Thoracic aorta endothelial cell (primary cell): ENCODE results near the gene LCE1B. TPM values are rescaled to one million over a fixed set of nuclear protein-coding genes. Genes with fewer than 3 reads are reported as not detected.

Experiments used
- total RNA-seq: library from RNA; depleted of rRNA; stranded (reverse); fragments of >200 nt; gene quantifications from 2 replicates; pipeline ENCODE4 v1.2.3, GENCODE V29; 2012

LCE1B gene, protein sequence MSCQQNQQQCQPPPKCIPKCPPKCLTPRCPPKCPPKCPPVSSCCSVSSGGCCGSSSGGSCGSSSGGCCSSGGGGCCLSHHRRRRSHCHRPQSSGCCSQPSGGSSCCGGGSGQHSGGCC
- total RNA-seq: 0.22 TPM in 1 of 2 replicates, not detected in the other

DNA sequence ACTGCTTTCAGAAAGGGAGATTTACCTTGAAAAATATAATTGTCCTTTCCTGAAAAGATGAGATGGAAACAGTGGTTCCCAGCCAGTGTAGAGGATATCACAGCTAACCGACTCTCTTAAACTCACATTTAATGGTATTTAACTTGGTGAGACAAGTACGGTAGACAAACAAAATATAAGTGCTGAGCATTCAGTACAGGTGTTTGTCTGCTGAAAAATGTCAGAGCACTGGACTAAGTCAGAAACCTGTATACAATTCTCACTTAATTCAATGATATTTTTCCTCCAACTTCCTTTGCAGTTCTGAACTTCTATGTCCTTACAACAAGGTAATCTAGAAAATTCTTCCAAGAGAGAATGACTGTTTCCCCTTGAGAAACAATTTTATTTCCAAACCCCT is at the start of gene LCE1B:
Gene LCE1B (plus strand): TSS at position 301 of the 400 bp plus-strand sequence. CDS start 476 bp downstream, outside the sequence.

DNA sequence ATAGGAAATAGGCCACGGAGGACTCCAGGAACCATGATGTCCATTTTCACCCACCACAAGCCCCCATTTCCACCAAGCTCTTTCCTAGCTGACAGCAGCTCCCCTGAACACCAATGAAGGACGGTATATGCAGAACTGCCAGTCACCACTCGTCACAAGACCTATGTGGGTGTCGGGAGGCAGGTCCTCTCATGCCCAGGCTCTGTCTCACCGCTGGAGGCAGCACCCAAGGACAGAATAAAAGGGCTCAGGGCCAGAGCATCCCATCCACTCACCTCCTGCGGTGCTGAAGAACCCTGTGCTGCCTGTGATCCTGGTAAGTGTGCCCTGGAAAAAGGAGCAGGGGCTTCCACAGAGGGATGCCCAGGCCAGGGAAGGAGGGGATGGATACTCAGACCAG is 36.9 kb upstream of the LCE1B start, which contains the start of gene LCE1F:
Gene LCE1F (plus strand): TSS at position 266 of the 400 bp plus-strand sequence. CDS start 1,232 bp downstream, outside the sequence.

DNA sequence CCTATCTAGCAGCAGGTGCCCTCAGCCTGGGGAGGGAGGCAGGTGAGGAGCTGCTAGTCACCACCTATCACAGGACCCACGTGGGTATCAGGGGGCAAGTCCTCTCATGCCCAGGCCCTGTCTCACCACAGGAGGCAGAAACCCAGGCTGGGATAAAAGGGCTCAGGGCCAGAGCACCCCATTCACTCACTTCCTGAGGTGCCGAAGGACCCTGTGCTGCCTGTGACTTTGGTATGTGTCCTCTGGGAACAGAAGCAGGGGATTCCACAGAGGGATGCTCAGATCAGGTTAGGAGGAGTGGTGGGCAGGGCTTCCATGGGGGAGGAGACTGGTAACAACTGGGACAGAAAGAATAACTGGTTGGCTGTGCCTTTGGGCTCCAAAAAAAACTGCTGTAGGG is 25.7 kb upstream of the LCE1B start, which contains the start of gene LCE1E:
Gene LCE1E (plus strand): TSS at position 181 of the 400 bp plus-strand sequence. CDS start 1,043 bp downstream, outside the sequence.

DNA sequence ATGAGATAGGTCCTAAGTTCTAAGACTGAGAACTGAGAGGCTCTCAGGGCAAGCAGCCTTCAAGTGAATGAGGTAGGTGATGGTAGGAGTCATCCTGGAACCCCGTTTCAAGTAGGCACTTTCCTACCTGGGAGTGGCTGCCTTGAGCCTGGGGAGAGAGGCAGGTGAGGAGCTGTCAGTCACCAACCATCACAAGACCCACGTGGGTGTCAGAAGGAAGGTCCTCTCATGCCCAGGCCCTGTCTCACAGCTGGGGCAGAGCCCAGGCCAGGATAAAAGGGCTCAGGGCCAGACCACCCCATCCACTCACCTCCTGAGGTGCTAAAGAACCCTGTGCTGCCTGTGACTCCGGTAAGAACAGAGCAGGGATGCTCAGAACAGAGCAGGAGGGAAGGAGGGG is 15.3 kb upstream of the LCE1B start, which contains the start of gene LCE1D:
Gene LCE1D (plus strand): TSS at position 301 of the 400 bp plus-strand sequence. CDS start 1,074 bp downstream, outside the sequence.

DNA sequence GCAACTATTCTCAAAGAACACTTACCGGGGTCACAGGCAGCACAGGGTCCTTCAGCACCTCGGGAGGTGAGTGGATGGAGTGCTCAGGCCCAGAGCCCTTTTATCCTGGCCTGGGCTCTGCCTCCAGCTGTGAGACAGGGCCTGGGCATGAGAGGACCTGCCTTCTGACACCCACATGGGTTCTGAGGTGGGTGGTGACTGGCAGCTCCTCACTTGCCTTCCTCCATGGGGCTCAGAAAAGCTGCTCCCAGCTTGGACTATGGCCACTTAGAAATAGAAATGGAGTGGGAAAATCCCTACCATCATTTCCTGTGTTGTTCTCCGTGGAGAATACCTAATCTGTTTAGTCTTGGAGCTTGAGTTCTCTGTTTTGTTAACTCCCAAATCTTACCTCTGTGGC is 5.2 kb upstream of the LCE1B start, which contains the start of gene LCE1C:
Gene LCE1C (minus strand): TSS at position 76 of the 400 bp plus-strand sequence. CDS start 1,173 bp downstream, outside the sequence.

DNA sequence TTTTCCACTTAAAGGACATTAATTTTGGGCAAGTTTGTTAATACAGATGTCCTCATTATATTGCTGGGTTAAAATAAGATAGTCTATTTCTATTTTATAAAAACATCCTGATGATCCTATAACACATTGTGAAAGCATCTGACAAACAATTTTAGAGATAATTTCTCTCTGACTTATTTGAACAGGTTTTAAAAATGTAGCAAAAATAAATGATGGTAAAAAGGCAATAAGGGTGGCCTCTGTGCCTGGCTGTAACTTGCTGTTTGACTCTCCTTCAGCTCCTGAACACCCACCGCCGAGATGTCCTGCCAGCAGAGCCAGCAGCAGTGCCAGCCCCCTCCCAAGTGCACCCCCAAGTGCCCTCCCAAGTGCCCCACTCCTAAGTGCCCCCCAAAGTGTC is 15.4 kb downstream of the LCE1B start, which contains the start of gene LCE1A:
Gene LCE1A (plus strand): TSS at position 301 of the 400 bp plus-strand sequence. CDS start 0 bp downstream, at position 301.

DNA sequence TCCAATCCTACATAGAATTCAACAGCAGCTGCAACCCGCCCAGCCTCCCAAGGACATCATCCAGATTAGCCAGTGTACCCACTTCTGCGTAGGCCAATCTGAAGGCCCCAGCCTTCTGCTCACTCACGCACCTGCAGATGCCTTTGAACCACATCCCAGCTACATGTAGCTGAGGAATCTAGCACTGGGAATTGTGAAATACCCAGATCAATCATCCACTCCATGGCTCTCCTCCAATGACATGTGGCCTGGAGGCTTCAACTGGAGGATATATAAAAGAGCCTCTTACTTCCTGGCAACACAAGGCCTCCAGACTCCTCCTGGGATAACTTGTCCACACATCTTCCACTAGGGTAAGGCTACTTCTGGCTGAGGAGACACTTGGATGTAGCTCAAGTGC is 30.8 kb downstream of the LCE1B start, which contains the start of gene LCE6A:
Gene LCE6A (plus strand): TSS at position 301 of the 400 bp plus-strand sequence. CDS start 665 bp downstream, outside the sequence.

DNA sequence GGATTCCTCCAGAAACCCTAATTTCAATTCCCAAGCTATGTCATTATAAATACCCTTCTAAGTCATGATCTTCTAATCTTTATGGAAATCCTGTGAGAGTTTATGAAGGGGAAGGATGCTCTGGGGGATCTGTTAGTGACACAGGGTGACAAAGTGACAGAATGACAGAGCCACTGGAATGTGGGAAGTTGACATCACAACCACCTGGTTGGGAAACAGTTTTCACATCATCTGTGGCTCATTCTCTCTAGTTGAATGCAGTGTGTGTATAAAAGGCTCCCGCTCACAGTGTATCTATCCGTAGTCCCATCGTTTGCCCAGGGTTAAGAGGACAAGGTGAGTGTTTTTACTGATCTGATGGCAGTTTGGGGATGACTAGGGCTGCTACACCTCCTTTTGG is 47.9 kb downstream of the LCE1B start, which contains the start of gene LCE7A:
Gene LCE7A (plus strand): TSS at position 301 of the 400 bp plus-strand sequence. CDS start 702 bp downstream, outside the sequence.

Other genes starting within 250 kb of the LCE1B start
- not detected in 2 replicates for gene LCE3E, start 245.2 kb upstream of the LCE1B start, total RNA-seq
- gene LCE3D, start 231.5 kb upstream of the LCE1B start, total RNA-seq: not detected in 2 replicates
- not detected in 2 replicates for gene LCE3C, start 211.7 kb upstream of the LCE1B start, total RNA-seq
- gene LCE3B, start 198.2 kb upstream of the LCE1B start, total RNA-seq: not detected in 2 replicates
- not detected in 2 replicates for gene LCE3A, start 188.9 kb upstream of the LCE1B start, total RNA-seq
- gene LCE2D, start 148.6 kb upstream of the LCE1B start, total RNA-seq: not detected in 2 replicates
- gene LCE2C, start 136.7 kb upstream of the LCE1B start, total RNA-seq: not detected in 2 replicates
- gene LCE2B, start 125.8 kb upstream of the LCE1B start, total RNA-seq: not detected in 2 replicates
- gene LCE2A, start 113.6 kb upstream of the LCE1B start, total RNA-seq: not detected in 2 replicates
- not detected in 2 replicates for gene LCE4A, start 103.8 kb upstream of the LCE1B start, total RNA-seq
- not detected in 2 replicates for gene KPRP, start 53.9 kb upstream of the LCE1B start, total RNA-seq
- not detected in 2 replicates for gene LCE1F, start 36.8 kb upstream of the LCE1B start, total RNA-seq
- not detected in 2 replicates for gene LCE1E, start 25.7 kb upstream of the LCE1B start, total RNA-seq
- not detected in 2 replicates for gene LCE1D, start 15.2 kb upstream of the LCE1B start, total RNA-seq
- gene LCE1C, start 5.3 kb upstream of the LCE1B start, total RNA-seq: not detected in 2 replicates
- gene LCE1A, start 15.5 kb downstream of the LCE1B start, total RNA-seq: not detected in 2 replicates
- not detected in 2 replicates for gene LCE6A, start 30.9 kb downstream of the LCE1B start, total RNA-seq
- not detected in 2 replicates for gene LCE7A, start 48.0 kb downstream of the LCE1B start, total RNA-seq
- not detected in 2 replicates for gene SMCP, start 66.4 kb downstream of the LCE1B start, total RNA-seq
- gene IVL, start 96.6 kb downstream of the LCE1B start, total RNA-seq: not detected in 2 replicates
- not detected in 2 replicates for gene SPRR5, start 135.2 kb downstream of the LCE1B start, total RNA-seq
- gene SPRR4, start 158.7 kb downstream of the LCE1B start, total RNA-seq: not detected in 2 replicates
- gene SPRR1A, start 172.1 kb downstream of the LCE1B start, total RNA-seq: not detected in 2 replicates
- not detected in 2 replicates for gene SPRR3, start 189.8 kb downstream of the LCE1B start, total RNA-seq
- not detected in 2 replicates for gene SPRR1B, start 219.2 kb downstream of the LCE1B start, total RNA-seq
- not detected in 2 replicates for gene SPRR2D, start 229.1 kb downstream of the LCE1B start, total RNA-seq
- gene SPRR2A, start 245.5 kb downstream of the LCE1B start, total RNA-seq: not detected in 2 replicates